ENCODE measurements around the gene SERPINB8. TPM values are rescaled to one million over a fixed set of nuclear protein-coding genes. Genes with fewer than 3 reads are reported as not detected.
"Not testable (repeated sequence)": the region's sequence is repeated elsewhere in the genome, so short reads cannot be mapped to it uniquely, and the experiment has no call there.

SERPINB8 gene
- total RNA-seq, result 10 to 100 TPM; 17.9 to 34.8 TPM
- 10 to 100 TPM; 11.5 to 11.8 TPM for polyA plus RNA-seq
- long read RNA-seq, donor 1, partial matches to known transcripts, result 0 of 9 reads
- long read RNA-seq, donor 1, other reads (novel, unspliced or antisense), result 2 of 9 reads
- long read RNA-seq, donor 2, partial matches to known transcripts, result 0 of 1 reads
- long read RNA-seq, donor 2, other reads (novel, unspliced or antisense), result 0 of 1 reads

GRCh38 chr18:63969942-63970808, at the start of gene SERPINB8:
Gene SERPINB8, plus strand, starts transcription at chr18:63970081. Its CDS starts 8,228 bp downstream, at chr18:63978309.
- Histone ChIP-seq H3K4me1 (ENCODE audit: control insufficient read depth in 1 of 2, insufficient read depth in 2 of 2, low read length in 2 of 2) (no peaks in the 10 kb centered on the region), H3K9me3 (ENCODE audit: control insufficient read depth, low read length) (no peaks in the 10 kb centered on the region), H3K36me3 (ENCODE audit: control insufficient read depth in 1 of 2, insufficient read depth in 2 of 2, low read length in 1 of 2) (no peaks in the 10 kb centered on the region), H3K4me3 (ENCODE audit: low read length in 2 of 2) (peak within 1 kb of the TSS; percentile 46 to 82), H3K27me3 (ENCODE audit: control insufficient read depth in 1 of 2, insufficient read depth in 2 of 2, low read length in 1 of 2) (no peaks in the 10 kb centered on the region), H3K27ac (ENCODE audit: low read depth in 1 of 2, low read length in 2 of 2) (peak within 1 kb of the TSS; percentile 97 to 98)
- peak; percentile 97 to 98 for DNase-seq
- 1% methylated on average over 48 to 62 of the region's 62 CpGs for WGBS, 2 donors
- peak; percentile 97 for ATAC-seq (ENCODE audit: low FRiP score)
- intact Hi-C loops (cut with DNase I), result no loop called here

- H3K27ac ChIP-seq (ENCODE audit: low read depth in 1 of 2, low read length in 2 of 2), result no peak overlapping the region
- no peaks in the 10 kb centered on the region for H3K9me3 ChIP-seq (ENCODE audit: control insufficient read depth, low read length)
- H3K4me1 ChIP-seq (ENCODE audit: control insufficient read depth in 1 of 2, insufficient read depth in 2 of 2, low read length in 2 of 2), result no peaks in the 10 kb centered on the region
- intact Hi-C loops (cut with DNase I), result no loop called here
- 88 to 92% methylated on average over 2 of the region's 2 CpGs for WGBS, 2 donors
- no peaks in the 10 kb centered on the region for H3K36me3 ChIP-seq (ENCODE audit: control insufficient read depth in 1 of 2, insufficient read depth in 2 of 2, low read length in 1 of 2)
- ATAC-seq (ENCODE audit: low FRiP score) (no peak), DNase-seq (no peak)
- H3K4me3 ChIP-seq (ENCODE audit: low read length in 2 of 2), result no peak overlapping the region
- peaks cover 0 to 1% of the 10 kb centered on the region in 2 donors for H3K27me3 ChIP-seq (ENCODE audit: control insufficient read depth in 1 of 2, insufficient read depth in 2 of 2, low read length in 1 of 2)
Observed at GRCh38 chr18:63922049-63922448, 47.8 kb upstream of the SERPINB8 start.

- Histone ChIP-seq H3K27me3 (ENCODE audit: control insufficient read depth in 1 of 2, insufficient read depth in 2 of 2, low read length in 1 of 2) (no peaks in the 10 kb centered on the region), H3K36me3 (ENCODE audit: control insufficient read depth in 1 of 2, insufficient read depth in 2 of 2, low read length in 1 of 2) (no peaks in the 10 kb centered on the region), H3K9me3 (ENCODE audit: control insufficient read depth, low read length) (no peaks in the 10 kb centered on the region), H3K4me3 (ENCODE audit: low read length in 2 of 2) (no peak overlapping the region), H3K4me1 (ENCODE audit: control insufficient read depth in 1 of 2, insufficient read depth in 2 of 2, low read length in 2 of 2) (no peaks in the 10 kb centered on the region), H3K27ac (ENCODE audit: low read depth in 1 of 2, low read length in 2 of 2) (no peak overlapping the region)
- DNase-seq (no peak), ATAC-seq (ENCODE audit: low FRiP score) (no peak)
- intact Hi-C loops (cut with DNase I), result no loop called here
- 16 to 26% methylated on average over 1 of the region's 1 CpG for WGBS, 2 donors
Observed at GRCh38 chr18:63924551-63924950, 45.3 kb upstream of the SERPINB8 start.

- intact Hi-C loops (cut with DNase I), result no loop called here
- Histone ChIP-seq H3K9me3 (ENCODE audit: control insufficient read depth, low read length) (no peaks in the 10 kb centered on the region), H3K36me3 (ENCODE audit: control insufficient read depth in 1 of 2, insufficient read depth in 2 of 2, low read length in 1 of 2) (no peaks in the 10 kb centered on the region), H3K27ac (ENCODE audit: low read depth in 1 of 2, low read length in 2 of 2) (no peak overlapping the region), H3K27me3 (ENCODE audit: control insufficient read depth in 1 of 2, insufficient read depth in 2 of 2, low read length in 1 of 2) (no peaks in the 10 kb centered on the region), H3K4me1 (ENCODE audit: control insufficient read depth in 1 of 2, insufficient read depth in 2 of 2, low read length in 2 of 2) (no peaks in the 10 kb centered on the region), H3K4me3 (ENCODE audit: low read length in 2 of 2) (no peak overlapping the region)
- ATAC-seq (ENCODE audit: low FRiP score), result no peak
- DNase-seq, result no peak
- 78 to 88% methylated on average over 8 of the region's 8 CpGs for WGBS, 2 donors
Observed at GRCh38 chr18:63928331-63928730, 41.5 kb upstream of the SERPINB8 start.

GRCh38 chr18:63929369-63929768, 40.5 kb upstream of the SERPINB8 start:
- not testable (repeated sequence) for H3K9me3 ChIP-seq (ENCODE audit: control insufficient read depth, low read length)

GRCh38 chr18:63930773-63931354, 39.0 kb upstream of the SERPINB8 start:
- no peak overlapping the region for H3K4me3 ChIP-seq (ENCODE audit: low read length in 2 of 2)
- 92 to 95% methylated on average over 3 of the region's 3 CpGs for WGBS, 2 donors
- no peaks in the 10 kb centered on the region for H3K36me3 ChIP-seq (ENCODE audit: control insufficient read depth in 1 of 2, insufficient read depth in 2 of 2, low read length in 1 of 2)
- intact Hi-C loops (cut with DNase I), result loop anchor here in 1 of 2 donors (10.0 kb wide), 1 partner anchor 86 kb away; no protein-coding TSS in a partner anchor
- H3K27ac ChIP-seq (ENCODE audit: low read depth in 1 of 2, low read length in 2 of 2), result no peak overlapping the region
- no peak for ATAC-seq (ENCODE audit: low FRiP score)
- H3K27me3 ChIP-seq (ENCODE audit: control insufficient read depth in 1 of 2, insufficient read depth in 2 of 2, low read length in 1 of 2), result no peaks in the 10 kb centered on the region
- DNase-seq, result no peak
- no peaks in the 10 kb centered on the region for H3K9me3 ChIP-seq (ENCODE audit: control insufficient read depth, low read length)
- no peaks in the 10 kb centered on the region for H3K4me1 ChIP-seq (ENCODE audit: control insufficient read depth in 1 of 2, insufficient read depth in 2 of 2, low read length in 2 of 2)

More at GRCh38 chr18:63929369-63929768, 40.5 kb upstream of the SERPINB8 start:
- intact Hi-C loops (cut with DNase I); ATAC-seq (ENCODE audit: low FRiP score); H3K4me3 ChIP-seq (ENCODE audit: low read length in 2 of 2); H3K27ac ChIP-seq (ENCODE audit: low read depth in 1 of 2, low read length in 2 of 2); H3K4me1 ChIP-seq (ENCODE audit: control insufficient read depth in 1 of 2, insufficient read depth in 2 of 2, low read length in 2 of 2); DNase-seq; H3K36me3 ChIP-seq (ENCODE audit: control insufficient read depth in 1 of 2, insufficient read depth in 2 of 2, low read length in 1 of 2); H3K27me3 ChIP-seq (ENCODE audit: control insufficient read depth in 1 of 2, insufficient read depth in 2 of 2, low read length in 1 of 2): not testable (repeated sequence)

GRCh38 chr18:63936156-63936931, 33.5 kb upstream of the SERPINB8 start:
- ATAC-seq (ENCODE audit: low FRiP score) (peak; percentile 95), DNase-seq (peak; percentile 89 to 93)
- Histone ChIP-seq H3K36me3 (ENCODE audit: control insufficient read depth in 1 of 2, insufficient read depth in 2 of 2, low read length in 1 of 2) (no peaks in the 10 kb centered on the region), H3K4me1 (ENCODE audit: control insufficient read depth in 1 of 2, insufficient read depth in 2 of 2, low read length in 2 of 2) (no peaks in the 10 kb centered on the region), H3K27ac (ENCODE audit: low read depth in 1 of 2, low read length in 2 of 2) (no peak overlapping the region), H3K9me3 (ENCODE audit: control insufficient read depth, low read length) (no peaks in the 10 kb centered on the region), H3K4me3 (ENCODE audit: low read length in 2 of 2) (peak overlapping the region; percentile 23 to 33), H3K27me3 (ENCODE audit: control insufficient read depth in 1 of 2, insufficient read depth in 2 of 2, low read length in 1 of 2) (no peaks in the 10 kb centered on the region)
- intact Hi-C loops (cut with DNase I), result loop anchor here (2.0 to 10.0 kb wide), 3 partner anchors 92 to 419 kb away; no protein-coding TSS in a partner anchor
- WGBS, 2 donors, result 0 to 1% methylated on average over 50 to 54 of the region's 54 CpGs

- ATAC-seq (ENCODE audit: low FRiP score) (no peak), DNase-seq (no peak)
- H3K9me3 ChIP-seq (ENCODE audit: control insufficient read depth, low read length), result no peaks in the 10 kb centered on the region
- no peak overlapping the region for H3K27ac ChIP-seq (ENCODE audit: low read depth in 1 of 2, low read length in 2 of 2)
- 38 to 40% methylated on average over 19 of the region's 19 CpGs for WGBS, 2 donors
- no peaks in the 10 kb centered on the region for H3K36me3 ChIP-seq (ENCODE audit: control insufficient read depth in 1 of 2, insufficient read depth in 2 of 2, low read length in 1 of 2)
- H3K4me3 ChIP-seq (ENCODE audit: low read length in 2 of 2), result peak overlapping the region; percentile 23 to 33
- H3K27me3 ChIP-seq (ENCODE audit: control insufficient read depth in 1 of 2, insufficient read depth in 2 of 2, low read length in 1 of 2), result no peaks in the 10 kb centered on the region
- intact Hi-C loops (cut with DNase I), result loop anchor here (2.0 to 10.0 kb wide), 3 partner anchors 92 to 420 kb away; no protein-coding TSS in a partner anchor
- no peaks in the 10 kb centered on the region for H3K4me1 ChIP-seq (ENCODE audit: control insufficient read depth in 1 of 2, insufficient read depth in 2 of 2, low read length in 2 of 2)
Observed at GRCh38 chr18:63936932-63937393, 32.9 kb upstream of the SERPINB8 start.
